HG02763 (cell line): ENCODE data around the gene SDK2.

Experiments used
- ATAC-seq: cut with Tn5 transposase; IDR thresholded peaks from one replicate; pipeline ENCODE4 v1.9.1; 2021; ENCODE audit warnings: mild to moderate bottlenecking, moderate library complexity; ENCODE audit not compliant: unreplicated experiment

Gene SDK2

GRCh38 chr17:73613271-73614233 lies 30.7 kb downstream of the SDK2 start:
- ATAC-seq = no peak

GRCh38 chr17:73612031-73612472 lies 32.2 kb downstream of the SDK2 start:
- no peak for ATAC-seq

- ATAC-seq = no peak
Measured at GRCh38 chr17:73611630-73612029, 32.6 kb downstream of the SDK2 start.

GRCh38 chr17:73610331-73610911 lies 33.8 kb downstream of the SDK2 start:
- ATAC-seq = no peak

GRCh38 chr17:73609758-73610157 lies 34.5 kb downstream of the SDK2 start:
- no peak for ATAC-seq

- no peak for ATAC-seq
Measured at GRCh38 chr17:73609060-73609459, 35.2 kb downstream of the SDK2 start.

GRCh38 chr17:73605444-73605843 lies 38.8 kb downstream of the SDK2 start:
- no peak for ATAC-seq

- no peak for ATAC-seq
Measured at GRCh38 chr17:73604476-73604875, 39.8 kb downstream of the SDK2 start.

- no peak for ATAC-seq
Measured at GRCh38 chr17:73603971-73604370, 40.3 kb downstream of the SDK2 start.

- ATAC-seq = no peak
Measured at GRCh38 chr17:73600103-73600871, 44.0 kb downstream of the SDK2 start.

GRCh38 chr17:73599599-73599998 lies 44.6 kb downstream of the SDK2 start:
- ATAC-seq = no peak

- ATAC-seq = no peak
Measured at GRCh38 chr17:73598212-73598611, 46.0 kb downstream of the SDK2 start.

- no peak for ATAC-seq
Measured at GRCh38 chr17:73595931-73596330, 48.3 kb downstream of the SDK2 start.

GRCh38 chr17:73595479-73595878 lies 48.8 kb downstream of the SDK2 start:
- no peak for ATAC-seq

GRCh38 chr17:73595068-73595467 lies 49.2 kb downstream of the SDK2 start:
- ATAC-seq = no peak

- ATAC-seq = no peak
Measured at GRCh38 chr17:73594598-73594997, 49.6 kb downstream of the SDK2 start.

GRCh38 chr17:73594025-73594424 lies 50.2 kb downstream of the SDK2 start:
- ATAC-seq = no peak

GRCh38 chr17:73593249-73593965 lies 50.8 kb downstream of the SDK2 start:
- ATAC-seq = no peak

- ATAC-seq = no peak
Measured at GRCh38 chr17:73592501-73592961, 51.7 kb downstream of the SDK2 start.

- ATAC-seq = peak; percentile 17
Measured at GRCh38 chr17:73592079-73592415, 52.2 kb downstream of the SDK2 start.
